Measurements from ENCODE around the gene FCN1. TPM values are rescaled to one million over a fixed set of nuclear protein-coding genes. Genes with fewer than 3 reads are reported as not detected.

Gene FCN1
- total and polyA plus RNA-seq, 7 experiments from 2014 or later = 2.1 to 561 (median 8.1) TPM; not detected in 1

GRCh38 chr9:134963546-134963945 is 45.8 kb upstream of the FCN1 start:
- ATAC-seq (no peak), DNase-seq (peak in 1 of 9 donors; percentile 1)
- Histone ChIP-seq H3K9me3 (ENCODE audit: control insufficient read depth in 2 of 3, low read length in 3 of 3) (no peaks in the 10 kb centered on the region), H3K27me3 (ENCODE audit: control insufficient read depth in 2 of 2, insufficient read depth in 2 of 2, low read length in 2 of 2) (no peaks in the 10 kb centered on the region), H3K4me3 (ENCODE audit: low read length) (no peak overlapping the region), H3K4me1 (ENCODE audit: control insufficient read depth in 2 of 2, insufficient read depth in 2 of 2, low read length in 2 of 2) (no peaks in the 10 kb centered on the region), H3K36me3 (ENCODE audit: control insufficient read depth in 2 of 3, insufficient read depth in 3 of 3, low read length in 3 of 3) (no peaks in the 10 kb centered on the region), H3K27ac (ENCODE audit: low read depth, low read length) (no peak overlapping the region)
- ChIA-PET POLR2A (no interaction called here), CTCF (no interaction called here)
- Mint-ChIP-seq H3K36me3 (no peaks in the 10 kb centered on the region), H3K4me3 (no peak overlapping the region), H3K9me3 (no peaks in the 10 kb centered on the region), H3K27me3 (peaks cover 0 to 26% (median 0%) of the 10 kb centered on the region in 5 donors), H3K27ac (no peak overlapping the region), H3K4me1 (no peaks in the 10 kb centered on the region)
- intact Hi-C loops (cut with micrococcal nuclease) = no loop called here

- Histone ChIP-seq H3K36me3 (ENCODE audit: control insufficient read depth in 2 of 3, insufficient read depth in 3 of 3, low read length in 3 of 3) (no peaks in the 10 kb centered on the region), H3K4me3 (ENCODE audit: low read length) (no peak overlapping the region), H3K4me1 (ENCODE audit: control insufficient read depth in 2 of 2, insufficient read depth in 2 of 2, low read length in 2 of 2) (no peaks in the 10 kb centered on the region), H3K27ac (ENCODE audit: low read depth, low read length) (no peak overlapping the region), H3K9me3 (ENCODE audit: control insufficient read depth in 2 of 3, low read length in 3 of 3) (no peaks in the 10 kb centered on the region), H3K27me3 (ENCODE audit: control insufficient read depth in 2 of 2, insufficient read depth in 2 of 2, low read length in 2 of 2) (no peaks in the 10 kb centered on the region)
- Mint-ChIP-seq H3K27me3 (peaks cover 0 to 21% (median 0%) of the 10 kb centered on the region in 5 donors), H3K27ac (no peak overlapping the region), H3K4me1 (no peaks in the 10 kb centered on the region), H3K4me3 (no peak overlapping the region), H3K9me3 (no peaks in the 10 kb centered on the region), H3K36me3 (no peaks in the 10 kb centered on the region)
- intact Hi-C loops (cut with micrococcal nuclease) = no loop called here
- DNase-seq (peak in 1 of 9 donors; percentile 3), ATAC-seq (no peak)
- ChIA-PET POLR2A (no interaction called here), CTCF (no interaction called here)
These were observed 45.3 kb upstream of the FCN1 start for GRCh38 chr9:134962973-134963364.

- ATAC-seq = no peak
- peaks cover 0 to 14% (median 0%) of the 10 kb centered on the region in 5 donors for H3K27me3 Mint-ChIP-seq
- no peak overlapping the region for H3K27ac Mint-ChIP-seq
- no peaks in the 10 kb centered on the region for H3K9me3 Mint-ChIP-seq
- CTCF ChIA-PET = no interaction called here
- Histone ChIP-seq H3K36me3 (ENCODE audit: control insufficient read depth in 2 of 3, insufficient read depth in 3 of 3, low read length in 3 of 3) (no peaks in the 10 kb centered on the region), H3K27me3 (ENCODE audit: control insufficient read depth in 2 of 2, insufficient read depth in 2 of 2, low read length in 2 of 2) (no peaks in the 10 kb centered on the region), H3K4me3 (ENCODE audit: low read length) (no peak overlapping the region), H3K27ac (ENCODE audit: low read depth, low read length) (no peak overlapping the region), H3K4me1 (ENCODE audit: control insufficient read depth in 2 of 2, insufficient read depth in 2 of 2, low read length in 2 of 2) (no peaks in the 10 kb centered on the region), H3K9me3 (ENCODE audit: control insufficient read depth in 2 of 3, low read length in 3 of 3) (no peaks in the 10 kb centered on the region)
- POLR2A ChIA-PET = no interaction called here
- H3K36me3 Mint-ChIP-seq = no peaks in the 10 kb centered on the region
- intact Hi-C loops (cut with micrococcal nuclease) = no loop called here
- H3K4me1 Mint-ChIP-seq = no peaks in the 10 kb centered on the region
- no peak overlapping the region for H3K4me3 Mint-ChIP-seq
- DNase-seq = no peak
These were observed 44.6 kb upstream of the FCN1 start for GRCh38 chr9:134962065-134962972.

GRCh38 chr9:134961331-134962064 is 43.8 kb upstream of the FCN1 start:
- DNase-seq (peak in 1 of 9 donors; percentile 2), ATAC-seq (no peak)
- H3K4me1 ChIP-seq (ENCODE audit: control insufficient read depth in 2 of 2, insufficient read depth in 2 of 2, low read length in 2 of 2) = no peaks in the 10 kb centered on the region
- H3K4me3 ChIP-seq (ENCODE audit: low read length) = no peak overlapping the region
- Mint-ChIP-seq H3K9me3 (no peaks in the 10 kb centered on the region), H3K27me3 (peaks cover 0 to 7% (median 0%) of the 10 kb centered on the region in 5 donors), H3K27ac (no peak overlapping the region), H3K4me1 (no peaks in the 10 kb centered on the region), H3K4me3 (no peak overlapping the region), H3K36me3 (no peaks in the 10 kb centered on the region)
- ChIA-PET CTCF (no interaction called here), POLR2A (no interaction called here)
- no peak overlapping the region for H3K27ac ChIP-seq (ENCODE audit: low read depth, low read length)
- H3K9me3 ChIP-seq (ENCODE audit: control insufficient read depth in 2 of 3, low read length in 3 of 3) = no peaks in the 10 kb centered on the region
- no peaks in the 10 kb centered on the region for H3K27me3 ChIP-seq (ENCODE audit: control insufficient read depth in 2 of 2, insufficient read depth in 2 of 2, low read length in 2 of 2)
- intact Hi-C loops (cut with micrococcal nuclease) = no loop called here
- no peaks in the 10 kb centered on the region for H3K36me3 ChIP-seq (ENCODE audit: control insufficient read depth in 2 of 3, insufficient read depth in 3 of 3, low read length in 3 of 3)

- no peak for ATAC-seq
- H3K27ac Mint-ChIP-seq = no peak overlapping the region
- Histone ChIP-seq H3K9me3 (ENCODE audit: control insufficient read depth in 2 of 3, low read length in 3 of 3) (no peaks in the 10 kb centered on the region), H3K27me3 (ENCODE audit: control insufficient read depth in 2 of 2, insufficient read depth in 2 of 2, low read length in 2 of 2) (no peaks in the 10 kb centered on the region), H3K4me1 (ENCODE audit: control insufficient read depth in 2 of 2, insufficient read depth in 2 of 2, low read length in 2 of 2) (no peaks in the 10 kb centered on the region), H3K36me3 (ENCODE audit: control insufficient read depth in 2 of 3, insufficient read depth in 3 of 3, low read length in 3 of 3) (no peaks in the 10 kb centered on the region), H3K4me3 (ENCODE audit: low read length) (no peak overlapping the region), H3K27ac (ENCODE audit: low read depth, low read length) (no peak overlapping the region)
- DNase-seq = no peak
- intact Hi-C loops (cut with micrococcal nuclease) = no loop called here
- no peaks in the 10 kb centered on the region for H3K36me3 Mint-ChIP-seq
- peaks cover 0 to 7% (median 0%) of the 10 kb centered on the region in 5 donors for H3K27me3 Mint-ChIP-seq
- no peaks in the 10 kb centered on the region for H3K9me3 Mint-ChIP-seq
- H3K4me1 Mint-ChIP-seq = no peaks in the 10 kb centered on the region
- H3K4me3 Mint-ChIP-seq = no peak overlapping the region
- CTCF ChIA-PET = no interaction called here
- POLR2A ChIA-PET = no interaction called here
These were observed 43.0 kb upstream of the FCN1 start for GRCh38 chr9:134960701-134961181.

- no peaks in the 10 kb centered on the region for H3K9me3 Mint-ChIP-seq
- H3K27me3 ChIP-seq (ENCODE audit: control insufficient read depth in 2 of 2, insufficient read depth in 2 of 2, low read length in 2 of 2) = no peaks in the 10 kb centered on the region
- no peaks in the 10 kb centered on the region for H3K4me1 Mint-ChIP-seq
- H3K36me3 Mint-ChIP-seq = no peaks in the 10 kb centered on the region
- H3K36me3 ChIP-seq (ENCODE audit: control insufficient read depth in 2 of 3, insufficient read depth in 3 of 3, low read length in 3 of 3) = no peaks in the 10 kb centered on the region
- CTCF ChIA-PET = no interaction called here
- H3K4me1 ChIP-seq (ENCODE audit: control insufficient read depth in 2 of 2, insufficient read depth in 2 of 2, low read length in 2 of 2) = no peaks in the 10 kb centered on the region
- H3K27ac ChIP-seq (ENCODE audit: low read depth, low read length) = no peak overlapping the region
- DNase-seq (no peak), ATAC-seq (no peak)
- no peak overlapping the region for H3K27ac Mint-ChIP-seq
- no peak overlapping the region for H3K4me3 Mint-ChIP-seq
- H3K27me3 Mint-ChIP-seq = peaks cover 0 to 7% (median 0%) of the 10 kb centered on the region in 5 donors
- POLR2A ChIA-PET = no interaction called here
- H3K4me3 ChIP-seq (ENCODE audit: low read length) = no peak overlapping the region
- no peaks in the 10 kb centered on the region for H3K9me3 ChIP-seq (ENCODE audit: control insufficient read depth in 2 of 3, low read length in 3 of 3)
- intact Hi-C loops (cut with micrococcal nuclease) = no loop called here
These were observed 42.2 kb upstream of the FCN1 start for GRCh38 chr9:134959971-134960310.
